HG03108 (cell line): Measurements from ENCODE around the gene PTH2.
"Not testable (repeated sequence)": the region's sequence is repeated elsewhere in the genome, so short reads cannot be mapped to it uniquely, and the experiment has no call there.

Source experiments
- ATAC-seq: cut with Tn5 transposase; IDR thresholded peaks from one replicate; pipeline ENCODE4 v1.9.1; 2021; ENCODE audit warnings: moderate library complexity; ENCODE audit not compliant: unreplicated experiment

The PTH2 gene

GRCh38 chr19:49448432-49448786 is 25.2 kb upstream of the PTH2 start:
- ATAC-seq, result no peak

GRCh38 chr19:49447485-49448431 is 24.5 kb upstream of the PTH2 start:
- no peak for ATAC-seq

- no peak for ATAC-seq
These were observed 22.8 kb upstream of the PTH2 start for GRCh38 chr19:49445997-49446396.

GRCh38 chr19:49444100-49444700 is 21.0 kb upstream of the PTH2 start:
- not testable (repeated sequence) for ATAC-seq

GRCh38 chr19:49443366-49444099 is 20.3 kb upstream of the PTH2 start:
- peak; percentile 73 for ATAC-seq

- no peak for ATAC-seq
These were observed 19.6 kb upstream of the PTH2 start for GRCh38 chr19:49442771-49443365.

GRCh38 chr19:49442354-49442753 is 19.1 kb upstream of the PTH2 start:
- no peak for ATAC-seq

GRCh38 chr19:49441960-49442350 is 18.7 kb upstream of the PTH2 start:
- no peak for ATAC-seq

- no peak for ATAC-seq
These were observed 18.1 kb upstream of the PTH2 start, which contains the start of gene SLC17A7 for GRCh38 chr19:49441210-49441959. SLC17A7 (minus strand) TSS chr19:49441527; CDS start chr19:49441379, 148 bp downstream.

GRCh38 chr19:49440439-49441209 is 17.4 kb upstream of the PTH2 start:
- ATAC-seq, result no peak

GRCh38 chr19:49439836-49440235 is 16.6 kb upstream of the PTH2 start:
- no peak for ATAC-seq

- ATAC-seq, result no peak
These were observed 15.0 kb upstream of the PTH2 start for GRCh38 chr19:49438261-49438660.

GRCh38 chr19:49437231-49437630 is 14.0 kb upstream of the PTH2 start:
- no peak for ATAC-seq

GRCh38 chr19:49436381-49437017 is 13.3 kb upstream of the PTH2 start:
- ATAC-seq, result no peak

GRCh38 chr19:49435670-49436069 is 12.4 kb upstream of the PTH2 start:
- ATAC-seq, result no peak

- no peak for ATAC-seq
These were observed 11.8 kb upstream of the PTH2 start for GRCh38 chr19:49434907-49435583.

GRCh38 chr19:49433240-49433901 is 10.1 kb upstream of the PTH2 start:
- no peak for ATAC-seq
